ENCODE measurements around the gene CCDC146. TPM values are rescaled to one million over a fixed set of nuclear protein-coding genes. Genes with fewer than 3 reads are reported as not detected.

Gene CCDC146
- total and polyA plus RNA-seq, 10 of the 15 experiments (the other 5 are each of a cell fraction or from before 2014, with no cell fraction given): 0.28 to 5.3 (median 1.3) TPM

DNA sequence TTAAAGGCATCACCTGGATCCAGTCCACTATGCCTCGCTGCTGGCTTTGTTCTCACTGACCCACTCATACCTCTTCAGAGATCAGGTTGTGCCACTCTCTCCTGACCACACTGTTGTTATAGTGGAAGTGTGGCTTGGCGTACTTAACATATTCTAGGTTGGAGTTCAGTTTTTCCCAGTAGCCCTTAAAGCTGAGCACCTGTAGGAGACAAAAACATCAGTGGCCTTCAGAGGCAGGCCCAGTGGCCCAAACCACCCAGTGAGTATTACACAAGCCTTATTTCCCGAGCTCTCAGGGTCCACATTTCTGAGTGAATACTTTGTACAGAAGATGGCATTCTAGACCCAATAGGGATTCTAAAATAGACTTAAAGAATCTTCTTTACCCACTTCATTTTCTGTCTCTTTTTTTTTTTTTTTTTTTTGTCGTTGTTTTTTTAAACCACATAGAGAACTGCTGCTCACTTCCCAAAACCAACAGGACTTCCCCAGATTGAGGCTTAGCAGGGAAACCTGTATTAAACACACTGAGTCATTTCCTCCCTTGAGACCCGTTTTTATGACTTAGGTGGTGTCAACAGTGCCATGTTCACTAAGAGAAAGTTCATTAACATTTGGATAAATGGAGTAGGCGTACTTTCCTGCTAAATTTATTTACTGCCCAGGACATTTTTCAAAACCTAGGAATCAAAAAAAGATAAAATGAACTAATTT lies 207.9 kb downstream of the CCDC146 start:
- peaks cover 0 to 3% of the 10 kb centered on the region in 2 experiments; a peak in 1 of 4 replicates for H3K36me3 ChIP-seq (ENCODE audit: control insufficient read depth in 2 of 2, insufficient read depth in 2 of 2, low read length in 1 of 2)
- ChIA-PET RAD21 (ENCODE audit: unreplicated experiment) (interaction anchor here (2.3 to 3.2 kb wide), 4 partner anchors 83 to 205 kb away, joined by 11 to 87 read pairs (median 20); partner anchors contain the start of genes FGL2 and GSAP), SMC1A (ENCODE audit: uncharacterized antibody, unreplicated experiment) (interaction anchor here (1.9 to 3.1 kb wide), 2 partner anchors 83 to 218 kb away, joined by 7 to 83 read pairs; no protein-coding TSS in a partner anchor), CTCF (interaction anchor here (0.6 to 2.8 kb wide), 4 partner anchors 82 to 217 kb away, joined by 4 to 88 read pairs (median 10); partner anchors contain the start of genes FGL2 and PTPN12), POLR2A (interaction anchor here (0.7 to 1.4 kb wide), 2 partner anchors 131 to 207 kb away, joined by 3 to 4 read pairs; partner anchors contain the start of gene PTPN12)
- no TSS peak for BruUV-seq (replicated peaks)
- no peaks in the 10 kb centered on the region for H3K27me3 ChIP-seq (replicated peaks in 1 of 2; ENCODE audit: control insufficient read depth in 2 of 2, insufficient read depth in 2 of 2, low read length in 1 of 2)
- H3K4me1 ChIP-seq (ENCODE audit: control insufficient read depth, insufficient read depth, low read length): peaks cover 43% of the 10 kb centered on the region
- intact Hi-C loops (cut with micrococcal nuclease; ENCODE audit: unreplicated experiment): loop anchor here (1.0 to 2.0 kb wide), 3 partner anchors 64 to 208 kb away; partner anchors contain the start of gene CCDC146
- no peaks in the 10 kb centered on the region for H4K20me1 ChIP-seq (ENCODE audit: control insufficient read depth, insufficient read depth)
- FAIRE-seq (no peak), ATAC-seq (peak; percentile 68), DNase-seq (ENCODE audit: low read depth, low spot score) (peak; percentile 86)
- peak overlapping the region; percentile 30; the same call in 1 of the 2 replicates for H2AFZ ChIP-seq (ENCODE audit: control insufficient read depth, low read depth, low read length)
- no peaks in the 10 kb centered on the region for H3K9me3 ChIP-seq (replicated peaks; ENCODE audit: control insufficient read depth, insufficient read depth, low read length)
- H3K4me3 ChIP-seq: no peak overlapping the region
- peak overlapping the region; percentile 32; the same call in 1 of the 2 replicates for H3K9ac ChIP-seq (ENCODE audit: control insufficient read depth, insufficient read depth, low read length)
- peak overlapping the region; percentile 82 for H3K4me2 ChIP-seq (ENCODE audit: control insufficient read depth, insufficient read depth)
- H3K79me2 ChIP-seq (ENCODE audit: control insufficient read depth, insufficient read depth, low read length): no peaks in the 10 kb centered on the region
- in situ Hi-C loops (cut with MboI): loop anchor here (5.0 kb wide), 2 partner anchors 83 to 203 kb away; no protein-coding TSS in a partner anchor
- H3K27ac ChIP-seq (ENCODE audit: control insufficient read depth, insufficient read depth): peak overlapping the region; percentile 69
- WGBS (ENCODE audit: insufficient coverage, insufficient replicate concordance, low lambda C conversion rate, missing lambda C conversion rate): 1% methylated on average over 6 of the region's 6 CpGs
- peak in 1 of 2 experiments; percentile 49; a peak in 1 of 4 replicates for TF ChIP-seq BHLHE40 (IDR thresholded peaks at IDR 0.05; ENCODE audit: borderline replicate concordance in 1 of 2, low read depth in 2 of 2, low read length in 1 of 2)
- TF ChIP-seq, protein P1, sequence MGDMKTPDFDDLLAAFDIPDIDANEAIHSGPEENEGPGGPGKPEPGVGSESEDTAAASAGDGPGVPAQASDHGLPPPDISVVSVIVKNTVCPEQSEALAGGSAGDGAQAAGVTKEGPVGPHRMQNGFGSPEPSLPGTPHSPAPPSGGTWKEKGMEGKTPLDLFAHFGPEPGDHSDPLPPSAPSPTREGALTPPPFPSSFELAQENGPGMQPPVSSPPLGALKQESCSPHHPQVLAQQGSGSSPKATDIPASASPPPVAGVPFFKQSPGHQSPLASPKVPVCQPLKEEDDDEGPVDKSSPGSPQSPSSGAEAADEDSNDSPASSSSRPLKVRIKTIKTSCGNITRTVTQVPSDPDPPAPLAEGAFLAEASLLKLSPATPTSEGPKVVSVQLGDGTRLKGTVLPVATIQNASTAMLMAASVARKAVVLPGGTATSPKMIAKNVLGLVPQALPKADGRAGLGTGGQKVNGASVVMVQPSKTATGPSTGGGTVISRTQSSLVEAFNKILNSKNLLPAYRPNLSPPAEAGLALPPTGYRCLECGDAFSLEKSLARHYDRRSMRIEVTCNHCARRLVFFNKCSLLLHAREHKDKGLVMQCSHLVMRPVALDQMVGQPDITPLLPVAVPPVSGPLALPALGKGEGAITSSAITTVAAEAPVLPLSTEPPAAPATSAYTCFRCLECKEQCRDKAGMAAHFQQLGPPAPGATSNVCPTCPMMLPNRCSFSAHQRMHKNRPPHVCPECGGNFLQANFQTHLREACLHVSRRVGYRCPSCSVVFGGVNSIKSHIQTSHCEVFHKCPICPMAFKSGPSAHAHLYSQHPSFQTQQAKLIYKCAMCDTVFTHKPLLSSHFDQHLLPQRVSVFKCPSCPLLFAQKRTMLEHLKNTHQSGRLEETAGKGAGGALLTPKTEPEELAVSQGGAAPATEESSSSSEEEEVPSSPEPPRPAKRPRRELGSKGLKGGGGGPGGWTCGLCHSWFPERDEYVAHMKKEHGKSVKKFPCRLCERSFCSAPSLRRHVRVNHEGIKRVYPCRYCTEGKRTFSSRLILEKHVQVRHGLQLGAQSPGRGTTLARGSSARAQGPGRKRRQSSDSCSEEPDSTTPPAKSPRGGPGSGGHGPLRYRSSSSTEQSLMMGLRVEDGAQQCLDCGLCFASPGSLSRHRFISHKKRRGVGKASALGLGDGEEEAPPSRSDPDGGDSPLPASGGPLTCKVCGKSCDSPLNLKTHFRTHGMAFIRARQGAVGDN (IDR thresholded peaks at IDR 0.05): no peak
- TF ChIP-seq BCL11A (IDR thresholded peaks at IDR 0.05; ENCODE audit: low read depth, low read length): peak; percentile 92
- no peak; the same call in 1 of the 2 replicates for TF ChIP-seq NBN (IDR thresholded peaks at IDR 0.05)
- peak; percentile 44; the same call in 1 of the 2 replicates for TF ChIP-seq ZBTB40 (IDR thresholded peaks at IDR 0.05; ENCODE audit: borderline replicate concordance)
- no peak for TF ChIP-seq NFYB (IDR thresholded peaks at IDR 0.05; ENCODE audit: insufficient read depth, low read depth, low read length)
- peak; percentile 70; the same call in 1 of the 2 replicates for TF ChIP-seq MEF2A (IDR thresholded peaks at IDR 0.05; ENCODE audit: insufficient read depth, low read depth, low read length)
- TF ChIP-seq MXI1 (IDR thresholded peaks at IDR 0.05; ENCODE audit: low read depth, low read length): 0 out of 2 replicates have a peak, but pooled peaks have one; percentile 52
- peak in 1 of 2 experiments; percentile 88; a peak in 2 of 4 replicates for TF ChIP-seq ETV6 (conservative IDR thresholded peaks at IDR 0.05 in 1 of 2, IDR thresholded peaks at IDR 0.05 in 1 of 2; ENCODE audit: borderline replicate concordance in 1 of 2, low read depth in 1 of 2)
- peak; percentile 42; the same call in 1 of the 2 replicates for TF ChIP-seq BACH1 (IDR thresholded peaks at IDR 0.05; ENCODE audit: borderline replicate concordance)
- no peak for TF ChIP-seq YY1 (IDR thresholded peaks at IDR 0.05; ENCODE audit: low read depth, low read length)
- TF ChIP-seq, protein P2, sequence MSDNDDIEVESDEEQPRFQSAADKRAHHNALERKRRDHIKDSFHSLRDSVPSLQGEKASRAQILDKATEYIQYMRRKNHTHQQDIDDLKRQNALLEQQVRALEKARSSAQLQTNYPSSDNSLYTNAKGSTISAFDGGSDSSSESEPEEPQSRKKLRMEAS (IDR thresholded peaks at IDR 0.05; ENCODE audit: low read depth, low read length): no peak
- TF ChIP-seq MTA3 (IDR thresholded peaks at IDR 0.05; ENCODE audit: borderline replicate concordance, low read length): peak; percentile 69; the same call in 1 of the 2 replicates

All from GM12878 (cell line).